K562 (cell line): ENCODE results near the gene HAAO. TPM values are rescaled to one million over a fixed set of nuclear protein-coding genes. Genes with fewer than 3 reads are reported as not detected.

Experiments
- ATAC-seq: fragments of 200-7000 bp; cut with Tn5 transposase; 3 replicates; pipeline ENCODE4 v1.9.1; 2020; ENCODE audit warnings: moderate library complexity
- BruUV-seq: library from RNA; stranded (reverse); fragments of 400-500 nt; replicated peaks from 2 replicates; lab custom pipeline; 2021; lab: Mats Ljungman, UMichigan
- CTCF ChIA-PET: fragments of 300-600 bp; formaldehyde crosslinking; extraction: SDS; loops from one replicate; lab custom pipeline; 2021; ENCODE audit warnings: low intra/inter-chr PET ratio; lab: Yijun Ruan, JAX
- POLR2A ChIA-PET: fragments of 300-600, 350-650 bp; sonication (Branson Sonifier 250); formaldehyde crosslinking; extraction: SDS; loops from one replicate; lab custom pipeline; 2021; ENCODE audit warnings: antibody characterized with exemption, inconsistent platforms; lab: Yijun Ruan, JAX
- DNase-seq, 4 experiments: peaks; one replicate each; pipeline versions ENCODE4 v3.0.0 to v3.0.0-alpha.2; 2011 to 2018; ENCODE audit warnings: low spot score in 3 of 4, mixed read lengths in 3 of 4; ENCODE audit errors: extremely low read depth in 1 of 4
- FAIRE-seq: peaks from 2 replicates; lab custom pipeline; 2011; peaks lifted over from hg19 to GRCh38; lab: Jason Lieb, UNC
- H2AFZ ChIP-seq: 2 replicates; pipeline ENCODE4 v1.6.0; 2011; ENCODE audit warnings: low read depth, low read length, control low read depth, inconsistent platforms
- H3K27ac ChIP-seq: fragments of 200-600 bp; 3 replicates; pipeline ENCODE4 v1.8.0; 2011; ENCODE audit warnings: low read depth, mild to moderate bottlenecking, control low read depth, inconsistent platforms, low read length, moderate library complexity, mixed read lengths; ENCODE audit errors: extremely low read depth
- H3K27me3 ChIP-seq, 2 experiments: fragments of 300-600 bp in 1 of 2; 2 replicates in 1 of 2; 3 replicates in 1 of 2; pipeline versions ENCODE4 v1.6.0 to v1.8.0; 2011; ENCODE audit warnings: inconsistent platforms in 2 of 2, low read length in 2 of 2, mild to moderate bottlenecking in 1 of 2, mixed read lengths in 1 of 2, moderate library complexity in 1 of 2; ENCODE audit not compliant: control insufficient read depth in 2 of 2, insufficient read depth in 2 of 2
- H3K36me3 ChIP-seq: fragments of 300-600 bp; 3 replicates; pipeline ENCODE4 v1.8.0; 2011; ENCODE audit warnings: mild to moderate bottlenecking, low read length, inconsistent platforms; ENCODE audit not compliant: control insufficient read depth, insufficient read depth
- H3K4me1 ChIP-seq, 2 experiments: fragments of 200-600 bp in 1 of 2; replicated peaks in 1 of 2; 2 replicates in 1 of 2; 3 replicates in 1 of 2; pipeline versions ENCODE4 v1.5.1 to v1.8.0; 2011; ENCODE audit warnings: inconsistent platforms in 2 of 2, low read length in 2 of 2, mild to moderate bottlenecking in 1 of 2, mixed read lengths in 1 of 2, moderate library complexity in 1 of 2; ENCODE audit not compliant: control insufficient read depth in 2 of 2, insufficient read depth in 2 of 2
- H3K4me2 ChIP-seq: 2 replicates; pipeline ENCODE4 v1.6.1; 2011; ENCODE audit warnings: low read length, control low read depth, inconsistent platforms, mixed read lengths; ENCODE audit not compliant: insufficient read depth
- H3K4me3 ChIP-seq: fragments of 200-600 bp; sonication (generic), shearing (Covaris generic); 2 replicates; pipeline ENCODE4 v1.5.1; 2016; ENCODE audit warnings: control low read depth, inconsistent platforms
- H3K79me2 ChIP-seq: fragments of 200-600 bp; 3 replicates; pipeline ENCODE4 v1.8.0; 2011; ENCODE audit warnings: low read length, inconsistent platforms; ENCODE audit not compliant: control insufficient read depth, insufficient read depth
- H3K9ac ChIP-seq, 2 experiments: 2 replicates each; pipeline versions ENCODE4 v1.6.0 to v1.6.1; 2011; ENCODE audit warnings: low read depth in 2 of 2, low read length in 2 of 2, control low read depth in 1 of 2, inconsistent platforms in 1 of 2, mild to moderate bottlenecking in 1 of 2, mixed read lengths in 1 of 2; ENCODE audit not compliant: insufficient read depth in 1 of 2
- H3K9me1 ChIP-seq: one replicate; pipeline ENCODE4 v1.6.0; 2011; ENCODE audit warnings: inconsistent platforms, mild to moderate bottlenecking, low read length, moderate library complexity; ENCODE audit not compliant: control insufficient read depth, insufficient read depth
- H3K9me3 ChIP-seq: replicated peaks from 2 replicates; pipeline ENCODE4 v1.5.1; 2011; ENCODE audit warnings: low read depth, low read length, inconsistent platforms; ENCODE audit not compliant: control insufficient read depth, insufficient read depth
- H4K20me1 ChIP-seq: replicated peaks from 2 replicates; pipeline ENCODE4 v1.6.1; 2011; ENCODE audit warnings: low read length, inconsistent platforms, mixed read lengths; ENCODE audit not compliant: control insufficient read depth, insufficient read depth
- ARID2 ChIP-seq: fragments of 450-650 bp; IDR thresholded peaks from 2 replicates; pipeline ENCODE4 v1.6.1; 2017; ENCODE audit warnings: antibody characterized with exemption, mild to moderate bottlenecking
- CBFA2T3 ChIP-seq: fragments of 450-650 bp; IDR thresholded peaks from 2 replicates; pipeline ENCODE4 v1.6.1; 2017
- CBX1 ChIP-seq: sonication (generic); IDR thresholded peaks from 2 replicates; pipeline ENCODE4 v1.6.1; 2016; ENCODE audit warnings: antibody characterized with exemption, low read depth, mild to moderate bottlenecking
- HDAC1 ChIP-seq, 2 experiments: fragments of 450-650 bp; IDR thresholded peaks; 2 replicates each; pipeline ENCODE4 v1.6.1; 2016 to 2017; ENCODE audit warnings: inconsistent platforms in 1 of 2, mild to moderate bottlenecking in 1 of 2, moderate library complexity in 1 of 2
- HNRNPL ChIP-seq: fragments of 200-400 bp; formaldehyde crosslinking; IDR thresholded peaks from 2 replicates; pipeline ENCODE4 v1.6.1; 2017; ENCODE audit warnings: low read depth, mild to moderate bottlenecking, low read length
- NONO ChIP-seq, 2 experiments: fragments of 200-400 bp in 1 of 2; fragments of 450-650 bp in 1 of 2; formaldehyde crosslinking in 1 of 2; IDR thresholded peaks; 2 replicates each; pipeline ENCODE4 v1.6.1; 2017; ENCODE audit warnings: low read depth in 2 of 2, mild to moderate bottlenecking in 2 of 2, moderate library complexity in 2 of 2, low read length in 1 of 2
- RBM22 ChIP-seq: fragments of 200-400 bp; formaldehyde crosslinking; IDR thresholded peaks from 2 replicates; pipeline ENCODE4 v1.6.1; 2018; ENCODE audit warnings: low read length, low read depth; ENCODE audit not compliant: poor library complexity, severe bottlenecking
- TAL1 ChIP-seq: fragments of 450-650 bp; IDR thresholded peaks from 2 replicates; pipeline ENCODE4 v1.6.1; 2016; ENCODE audit warnings: mild to moderate bottlenecking
- TARDBP ChIP-seq: fragments of 450-650 bp; IDR thresholded peaks from 2 replicates; pipeline ENCODE4 v1.6.1; 2016
- ZKSCAN1 ChIP-seq: fragments of 150-350 bp; IDR thresholded peaks from 2 replicates; pipeline ENCODE4 v1.6.1; 2016; ENCODE audit warnings: low read depth, low read length
- WGBS: fragments of 100-300 bp; shearing (Covaris generic); methylation state at CpG from one replicate; pipeline ENCODE4 v1.1.6; 2016; ENCODE audit warnings: low coverage, mixed read lengths; ENCODE audit not compliant: insufficient coverage; ENCODE audit errors: missing lambda C conversion rate; 5-methylcytosine and 5-hydroxymethylcytosine counted together
- in situ Hi-C: fragments of 300-500 bp; cut with MboI; formaldehyde crosslinking; loops from 4 replicates; pipeline ENCODE4 v1.15.0; 2018; ENCODE audit warnings: inconsistent platforms, mixed read lengths
- intact Hi-C: fragments of 100-400 bp; cut with micrococcal nuclease; formaldehyde crosslinking; loops from 2 replicates; pipeline ENCODE4 v1.14.2; 2022
- polyA plus RNA-seq, 8 experiments: library from polyadenylated mRNA; depleted of rRNA in 4 of 8; stranded (reverse) in 5 of 8; unstranded in 3 of 8; fragments of >200 nt; fragmentation: Nextera tagmentation in 2 of 8; fragmentation: Illumina TruSeq in 1 of 8; extraction: Ambion mirVana in 2 of 8; extraction: Trizol in 1 of 8; gene quantifications; 2 replicates each; pipeline versions ENCODE4 v1.2.1 to v1.2.3, GENCODE V29; 2011 to 2014; ENCODE audit warnings: inconsistent platforms in 1 of 8, missing spikeins in 1 of 8
- total RNA-seq, 7 experiments: library from RNA; depleted of rRNA in 6 of 7; stranded (reverse); fragments of >200 nt in 6 of 7; fragmentation: Illumina TruSeq in 2 of 7; extraction: Trizol in 2 of 7; gene quantifications; 2 replicates each; pipeline versions ENCODE4 v1.2.1 to v1.2.3, GENCODE V29; 2011 to 2021; ENCODE audit warnings: low replicate concordance in 1 of 7
- TF ChIP-seq, protein P1 (sequence below): IDR thresholded peaks from 3 replicates; pipeline ENCODE4 v1.6.1; 2011; ENCODE audit warnings: borderline replicate concordance, mild to moderate bottlenecking, moderate library complexity; ENCODE audit not compliant: insufficient read length; ENCODE audit errors: extremely low read depth
- TF ChIP-seq, protein P2 (sequence below): fragments of 250-450 bp; sonication (Bioruptor Pico); IDR thresholded peaks from 2 replicates; pipeline ENCODE4 v1.4.0; 2020; ENCODE audit warnings: mild to moderate bottlenecking, moderate library complexity

HAAO gene
- total and polyA plus RNA-seq, 9 of the 15 experiments (the other 6 are each of a cell fraction or from before 2014, with no cell fraction given): not detected

DNA sequence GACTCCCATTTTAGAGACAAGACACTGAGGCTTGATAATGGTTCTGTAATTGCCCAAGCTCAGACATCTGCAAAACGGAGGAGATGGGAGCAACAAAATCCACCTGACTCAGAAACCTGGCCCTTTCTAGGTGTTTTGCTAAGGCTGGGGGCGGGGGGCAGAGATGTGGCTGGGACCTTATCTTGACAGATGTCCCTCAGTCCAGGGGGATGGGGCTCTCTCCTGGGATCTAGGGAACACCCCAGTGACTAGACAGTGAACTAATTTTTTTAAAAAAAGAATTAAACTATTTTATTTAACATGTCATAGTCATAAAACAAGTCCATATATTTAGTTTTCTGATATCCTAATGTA, 32.0 kb upstream of the HAAO start (continued):
- TF ChIP-seq NONO (IDR thresholded peaks at IDR 0.05; ENCODE audit: low read depth in 2 of 2, low read length in 1 of 2): no peak
- TF ChIP-seq TARDBP: no peak
- TF ChIP-seq, protein P1, sequence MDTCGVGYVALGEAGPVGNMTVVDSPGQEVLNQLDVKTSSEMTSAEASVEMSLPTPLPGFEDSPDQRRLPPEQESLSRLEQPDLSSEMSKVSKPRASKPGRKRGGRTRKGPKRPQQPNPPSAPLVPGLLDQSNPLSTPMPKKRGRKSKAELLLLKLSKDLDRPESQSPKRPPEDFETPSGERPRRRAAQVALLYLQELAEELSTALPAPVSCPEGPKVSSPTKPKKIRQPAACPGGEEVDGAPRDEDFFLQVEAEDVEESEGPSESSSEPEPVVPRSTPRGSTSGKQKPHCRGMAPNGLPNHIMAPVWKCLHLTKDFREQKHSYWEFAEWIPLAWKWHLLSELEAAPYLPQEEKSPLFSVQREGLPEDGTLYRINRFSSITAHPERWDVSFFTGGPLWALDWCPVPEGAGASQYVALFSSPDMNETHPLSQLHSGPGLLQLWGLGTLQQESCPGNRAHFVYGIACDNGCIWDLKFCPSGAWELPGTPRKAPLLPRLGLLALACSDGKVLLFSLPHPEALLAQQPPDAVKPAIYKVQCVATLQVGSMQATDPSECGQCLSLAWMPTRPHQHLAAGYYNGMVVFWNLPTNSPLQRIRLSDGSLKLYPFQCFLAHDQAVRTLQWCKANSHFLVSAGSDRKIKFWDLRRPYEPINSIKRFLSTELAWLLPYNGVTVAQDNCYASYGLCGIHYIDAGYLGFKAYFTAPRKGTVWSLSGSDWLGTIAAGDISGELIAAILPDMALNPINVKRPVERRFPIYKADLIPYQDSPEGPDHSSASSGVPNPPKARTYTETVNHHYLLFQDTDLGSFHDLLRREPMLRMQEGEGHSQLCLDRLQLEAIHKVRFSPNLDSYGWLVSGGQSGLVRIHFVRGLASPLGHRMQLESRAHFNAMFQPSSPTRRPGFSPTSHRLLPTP: no peak

DNA sequence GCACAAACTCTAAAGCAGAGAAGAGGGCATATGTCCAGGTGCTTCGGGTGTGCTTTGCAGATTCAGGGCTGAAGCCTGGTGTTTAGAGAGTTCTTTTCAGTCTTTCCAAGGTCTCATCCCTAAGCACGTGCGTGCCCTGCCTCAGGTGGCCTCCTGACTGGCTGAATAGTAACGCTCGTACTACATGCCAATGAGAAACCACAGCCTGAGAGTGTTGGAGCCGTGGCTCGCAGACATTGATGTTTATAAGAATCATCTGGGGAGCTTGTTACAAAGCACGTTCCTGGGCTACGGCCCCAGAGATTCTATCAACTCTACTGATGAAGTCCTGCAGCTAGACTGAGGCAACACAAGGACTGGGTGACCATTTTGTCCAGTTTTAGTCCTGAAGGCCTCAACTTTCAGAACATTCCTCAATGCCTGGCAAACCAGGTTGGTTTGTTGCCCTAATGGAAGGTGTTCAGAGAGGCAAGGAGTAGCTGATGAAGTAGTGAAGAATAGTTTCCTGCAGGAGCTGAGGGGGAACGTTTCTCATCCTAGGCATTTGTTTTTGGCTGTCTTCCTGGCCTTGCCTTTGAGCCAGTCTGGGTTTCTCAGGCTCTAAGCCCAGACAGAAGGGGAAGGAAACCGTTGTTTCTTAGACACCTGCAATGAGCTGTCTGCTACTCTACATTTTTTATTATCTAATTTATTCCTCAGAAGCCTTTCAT, 31.5 kb upstream of the HAAO start:
- no peaks in the 10 kb centered on the region for H3K79me2 ChIP-seq
- no peak overlapping the region for H3K4me2 ChIP-seq
- in situ Hi-C loops (loop anchor here (10.0 kb wide), 1 partner anchor 661 kb away; no protein-coding TSS in a partner anchor), intact Hi-C loops (no loop called here)
- POLR2A ChIA-PET: interaction anchor here (0.5 to 1.7 kb wide), 5 partner anchors 13 to 757 kb away, joined by 3 to 4 read pairs (median 4); no protein-coding TSS in a partner anchor
- FAIRE-seq (no peak), DNase-seq (no peak), ATAC-seq (no peak)
- no peaks in the 10 kb centered on the region for H3K36me3 ChIP-seq
- no peak overlapping the region for H3K4me3 ChIP-seq
- no peak overlapping the region for H3K9ac ChIP-seq
- no peaks in the 10 kb centered on the region; a peak in 1 of 5 replicates for H3K27me3 ChIP-seq
- BruUV-seq: no TSS peak
- no peak overlapping the region for H3K27ac ChIP-seq
- peak overlapping the region; percentile 25; the same call in 1 of the 2 replicates for H2AFZ ChIP-seq
- WGBS: 26% methylated on average over 11 of the region's 11 CpGs
- no peaks in the 10 kb centered on the region for H3K9me1 ChIP-seq
- H4K20me1 ChIP-seq: 0 out of 2 replicates have a peak, but pooled peaks cover 5% of the 10 kb centered on the region
- CTCF ChIA-PET: interaction anchor here (1.1 kb wide), 1 partner anchor 786 kb away, joined by 3 read pairs; no protein-coding TSS in a partner anchor
- no peaks in the 10 kb centered on the region for H3K9me3 ChIP-seq
- H3K4me1 ChIP-seq: peaks cover 3 to 9% of the 10 kb centered on the region in 2 experiments; a peak in 3 of 5 replicates
- no peak for TF ChIP-seq CBX1
- no peak for TF ChIP-seq TAL1
- TF ChIP-seq, protein P2, sequence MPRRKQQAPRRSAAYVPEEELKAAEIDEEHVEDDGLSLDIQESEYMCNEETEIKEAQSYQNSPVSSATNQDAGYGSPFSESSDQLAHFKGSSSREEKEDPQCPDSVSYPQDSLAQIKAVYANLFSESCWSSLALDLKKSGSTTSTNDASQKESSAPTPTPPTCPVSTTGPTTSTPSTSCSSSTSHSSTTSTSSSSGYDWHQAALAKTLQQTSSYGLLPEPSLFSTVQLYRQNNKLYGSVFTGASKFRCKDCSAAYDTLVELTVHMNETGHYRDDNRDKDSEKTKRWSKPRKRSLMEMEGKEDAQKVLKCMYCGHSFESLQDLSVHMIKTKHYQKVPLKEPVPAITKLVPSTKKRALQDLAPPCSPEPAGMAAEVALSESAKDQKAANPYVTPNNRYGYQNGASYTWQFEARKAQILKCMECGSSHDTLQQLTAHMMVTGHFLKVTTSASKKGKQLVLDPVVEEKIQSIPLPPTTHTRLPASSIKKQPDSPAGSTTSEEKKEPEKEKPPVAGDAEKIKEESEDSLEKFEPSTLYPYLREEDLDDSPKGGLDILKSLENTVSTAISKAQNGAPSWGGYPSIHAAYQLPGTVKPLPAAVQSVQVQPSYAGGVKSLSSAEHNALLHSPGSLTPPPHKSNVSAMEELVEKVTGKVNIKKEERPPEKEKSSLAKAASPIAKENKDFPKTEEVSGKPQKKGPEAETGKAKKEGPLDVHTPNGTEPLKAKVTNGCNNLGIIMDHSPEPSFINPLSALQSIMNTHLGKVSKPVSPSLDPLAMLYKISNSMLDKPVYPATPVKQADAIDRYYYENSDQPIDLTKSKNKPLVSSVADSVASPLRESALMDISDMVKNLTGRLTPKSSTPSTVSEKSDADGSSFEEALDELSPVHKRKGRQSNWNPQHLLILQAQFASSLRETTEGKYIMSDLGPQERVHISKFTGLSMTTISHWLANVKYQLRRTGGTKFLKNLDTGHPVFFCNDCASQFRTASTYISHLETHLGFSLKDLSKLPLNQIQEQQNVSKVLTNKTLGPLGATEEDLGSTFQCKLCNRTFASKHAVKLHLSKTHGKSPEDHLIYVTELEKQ: no peak
- TF ChIP-seq ARID2: no peak
- no peak for TF ChIP-seq RBM22
- no peak for TF ChIP-seq HNRNPL
- no peak for TF ChIP-seq CBFA2T3
- no peak for TF ChIP-seq HDAC1 (IDR thresholded peaks at IDR 0.05)
- TF ChIP-seq ZKSCAN1: no peak
